Right lobe of liver (tissue), 6 donors: Measurements from ENCODE around the gene CRNN. TPM values are rescaled to one million over a fixed set of nuclear protein-coding genes. Genes with fewer than 3 reads are reported as not detected.
A peak's percentile ranks its signal among the peaks of the same experiment; 100 is the strongest.

Experiments used
- ATAC-seq, 4 donors: fragments of 200-7000 bp; cut with Tn5 transposase; one replicate each; pipeline ENCODE4 v1.9.1; 2020; ENCODE audit warnings: mild to moderate bottlenecking in 4 of 4, moderate library complexity in 4 of 4
- DNase-seq, 3 donors: peaks; one replicate each; pipeline ENCODE4 v3.0.0-alpha.2; 2020
- H3K27ac ChIP-seq, 3 donors: fragments of 200-600 bp; one replicate each; pipeline ENCODE4 v1.8.0; 2022
- H3K27me3 ChIP-seq, 2 donors: fragments of 200-600 bp; one replicate each; pipeline ENCODE4 v1.8.0; 2022
- H3K36me3 ChIP-seq, 4 donors: fragments of 200-600 bp; sonication (generic) in 1 of 4; one replicate each; pipeline versions ENCODE4 v1.5.1 to v1.8.0; 2017 to 2022; ENCODE audit warnings: control low read depth in 1 of 4
- H3K4me1 ChIP-seq, 4 donors: fragments of 200-600 bp; sonication (generic) in 1 of 4; one replicate each; pipeline versions ENCODE4 v1.5.1 to v1.8.0; 2017 to 2022; ENCODE audit warnings: control low read depth in 1 of 4
- H3K4me3 ChIP-seq, 3 donors: fragments of 200-600 bp; one replicate each; pipeline ENCODE4 v1.8.0; 2022
- H3K9me3 ChIP-seq, 4 donors: fragments of 200-600 bp; sonication (generic) in 1 of 4; one replicate each; pipeline versions ENCODE4 v1.5.1 to v1.8.0; 2017 to 2022; ENCODE audit warnings: control low read depth in 1 of 4
- CTCF ChIP-seq, 4 donors: fragments of 200-600 bp in 3 of 4; fragments of 450-650 bp in 1 of 4; IDR thresholded peaks; one replicate each; pipeline versions ENCODE4 v1.5.1 to v1.8.0; 2016 to 2022; ENCODE audit warnings: antibody characterized with exemption in 4 of 4, mild to moderate bottlenecking in 2 of 4
- POLR2A ChIP-seq: fragments of 450-650 bp; IDR thresholded peaks from one replicate; pipeline ENCODE4 v1.6.1; 2017; ENCODE audit warnings: antibody characterized with exemption, mild to moderate bottlenecking
- WGBS: methylation state at CpG from one replicate; pipeline ENCODE4 v1.1.6; 2018; ENCODE audit warnings: low coverage, low lambda C conversion rate; ENCODE audit not compliant: insufficient coverage; ENCODE audit errors: missing lambda C conversion rate; 5-methylcytosine and 5-hydroxymethylcytosine counted together
- intact Hi-C, 2 donors: fragments of 100-400 bp; cut with DNase I; formaldehyde crosslinking; loops; one replicate each; pipeline versions ENCODE4 v1.11.2 to v1.14.1; 2022
- total RNA-seq, 6 experiments: library from RNA; depleted of rRNA in 2 of 6; stranded (reverse); fragments of >200 nt in 2 of 6; fragmentation: NEBNext Ultra II Directional in 3 of 6; extraction: Animal tissue kit (Norgen Biotek cat#: 25700) in 3 of 6; gene quantifications; one replicate each; pipeline versions ENCODE4 v1.1.0 to v1.2.4, GENCODE V29; 2016 to 2023
- donor health status: DM: no; HTN: yes; CAD: no.
- donor health status: DM: no; HTN: no; CAD: no.
- donor health status: DM: no; HTN: no; CAD: no.
- donor health status: DM: no; HTN: yes; CAD: no.
- donor health status: DM: no; HTN: yes; CAD: no.

CRNN gene
- total RNA-seq, 6 experiments from 2014 or later = not detected

DNA sequence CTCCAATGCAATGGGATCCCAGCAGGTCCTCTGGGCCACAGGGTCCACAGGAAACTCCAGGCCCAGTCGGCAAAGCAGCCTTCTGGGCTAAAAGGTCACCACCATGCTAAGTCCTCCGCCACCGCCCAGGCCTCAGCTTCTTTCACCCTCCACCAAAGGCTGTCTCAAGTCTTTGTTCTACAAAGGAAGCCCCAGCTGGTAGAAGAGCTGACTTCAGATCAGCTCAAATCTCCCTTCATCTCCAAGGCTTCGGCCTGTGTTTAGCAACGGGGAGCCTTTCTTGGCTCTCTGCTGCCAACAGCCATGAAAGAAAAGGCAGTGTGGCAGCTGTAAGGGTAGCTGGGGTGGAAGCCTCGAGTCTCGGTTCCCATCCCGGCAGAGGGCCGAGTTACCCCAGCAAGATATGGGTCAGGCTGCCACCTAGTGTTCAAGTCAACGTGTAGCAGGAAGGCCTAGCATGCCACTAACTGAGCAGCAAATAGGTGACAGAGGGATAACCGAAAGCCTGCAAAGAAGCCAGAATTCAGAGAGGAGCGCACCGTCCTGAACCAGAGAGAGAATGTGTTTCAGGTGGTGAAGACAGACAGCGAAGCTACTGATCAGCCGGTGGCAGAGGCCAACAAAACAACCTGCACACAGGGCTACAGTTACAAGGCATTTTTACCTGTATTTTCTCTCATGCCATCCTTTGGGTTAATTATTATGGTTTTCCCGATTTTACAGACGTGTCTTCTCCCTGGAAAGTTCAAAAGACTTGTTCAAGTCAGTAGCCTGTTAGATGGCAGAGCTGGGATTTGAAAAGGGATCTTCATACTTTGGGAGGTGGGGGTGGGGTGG, 26.8 kb upstream of the CRNN start:
- intact Hi-C loops = loop anchor here (10.0 kb wide), 1 partner anchor 256 kb away; no protein-coding TSS in a partner anchor
- DNase-seq (peak; percentile 54 to 70 (median 67)), ATAC-seq (peak; percentile 96 to 99 (median 98))
- Histone ChIP-seq H3K27me3 (no peaks in the 10 kb centered on the region), H3K27ac (no peak overlapping the region), H3K4me3 (no peak overlapping the region), H3K9me3 (no peaks in the 10 kb centered on the region), H3K36me3 (no peaks in the 10 kb centered on the region), H3K4me1 (no peaks in the 10 kb centered on the region)
- WGBS = 20% methylated on average over 16 of the region's 17 CpGs
- TF ChIP-seq CTCF (IDR thresholded peaks at IDR 0.05) (peak; percentile 76 to 89 (median 84)), POLR2A (no peak)

GRCh38 chr1:152436593-152437496, 22.8 kb upstream of the CRNN start:
- DNase-seq = no peak
- no peaks in the 10 kb centered on the region for H3K4me1 ChIP-seq
- ATAC-seq = no peak
- 50% methylated on average over 1 of the region's 2 CpGs for WGBS
- no peaks in the 10 kb centered on the region for H3K27me3 ChIP-seq
- no peaks in the 10 kb centered on the region for H3K36me3 ChIP-seq
- H3K4me3 ChIP-seq = no peak overlapping the region
- H3K9me3 ChIP-seq = no peaks in the 10 kb centered on the region
- H3K27ac ChIP-seq = no peak overlapping the region
- intact Hi-C loops = no loop called here
- TF ChIP-seq POLR2A (no peak), CTCF (IDR thresholded peaks at IDR 0.05) (no peak)

DNA sequence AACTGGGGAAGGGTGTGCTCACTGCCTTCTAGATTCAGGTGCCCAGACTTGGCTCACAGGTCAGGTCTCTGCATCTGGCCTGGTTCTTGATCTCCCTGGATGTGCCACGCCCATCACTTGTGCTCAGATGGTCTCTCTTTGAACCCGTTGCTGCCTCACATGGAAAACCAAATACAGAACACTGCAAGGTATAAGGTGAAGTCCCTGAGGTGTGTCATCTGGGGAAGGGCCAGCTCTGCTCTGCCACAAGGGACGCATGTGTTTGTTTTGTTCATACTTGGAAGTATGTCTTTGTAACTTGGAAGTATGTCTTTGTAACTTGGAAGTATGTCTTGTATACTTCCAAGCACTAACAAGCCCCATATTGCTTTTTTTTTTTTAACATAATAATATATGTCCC, 13.4 kb upstream of the CRNN start:
- DNase-seq = no peak
- no peak overlapping the region for H3K4me3 ChIP-seq
- H3K4me1 ChIP-seq = no peaks in the 10 kb centered on the region
- 54% methylated on average over 3 of the region's 3 CpGs for WGBS
- ATAC-seq = no peak
- H3K27me3 ChIP-seq = no peaks in the 10 kb centered on the region
- no peaks in the 10 kb centered on the region for H3K36me3 ChIP-seq
- TF ChIP-seq POLR2A (no peak), CTCF (IDR thresholded peaks at IDR 0.05) (no peak)
- H3K9me3 ChIP-seq = no peaks in the 10 kb centered on the region
- no peak overlapping the region for H3K27ac ChIP-seq
- intact Hi-C loops = no loop called here

GRCh38 chr1:152426731-152427130, 12.7 kb upstream of the CRNN start:
- no peak overlapping the region for H3K27ac ChIP-seq
- H3K36me3 ChIP-seq = no peaks in the 10 kb centered on the region
- no peaks in the 10 kb centered on the region for H3K9me3 ChIP-seq
- TF ChIP-seq POLR2A = no peak
- no peak overlapping the region for H3K4me3 ChIP-seq
- H3K4me1 ChIP-seq = no peaks in the 10 kb centered on the region
- ATAC-seq (no peak), DNase-seq (no peak)
- no peaks in the 10 kb centered on the region for H3K27me3 ChIP-seq
- intact Hi-C loops = no loop called here

DNA sequence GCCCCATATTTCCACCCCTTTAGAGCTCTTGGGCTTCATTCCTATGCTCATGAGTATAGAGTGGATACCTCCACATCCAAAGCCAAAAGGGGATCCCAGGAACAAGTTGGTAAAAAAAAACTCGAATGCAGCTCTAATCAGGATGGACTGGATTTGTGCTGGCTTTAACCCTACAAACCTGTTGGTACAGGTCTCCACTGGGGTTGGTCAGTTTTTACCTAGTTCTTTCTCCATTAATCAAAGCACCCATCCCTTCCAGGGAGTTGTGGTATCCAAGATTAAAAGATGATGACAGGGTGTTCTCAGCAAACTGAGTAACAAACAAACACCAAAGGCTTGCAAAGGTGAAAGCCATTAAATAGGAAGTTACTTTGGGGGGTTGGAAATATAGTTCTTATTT, 5.9 kb upstream of the CRNN start:
- ATAC-seq (no peak), DNase-seq (no peak)
- 11% methylated on average over 1 of the region's 1 CpG for WGBS
- H3K27ac ChIP-seq = no peak overlapping the region
- H3K36me3 ChIP-seq = no peaks in the 10 kb centered on the region
- H3K4me1 ChIP-seq = no peaks in the 10 kb centered on the region
- intact Hi-C loops = no loop called here
- no peak overlapping the region for H3K4me3 ChIP-seq
- H3K27me3 ChIP-seq = no peaks in the 10 kb centered on the region
- H3K9me3 ChIP-seq = no peaks in the 10 kb centered on the region
- TF ChIP-seq CTCF (IDR thresholded peaks at IDR 0.05) = no peak
- TF ChIP-seq POLR2A = no peak
